Retinal pigment epithelial cell (primary cell): Measurements from ENCODE around the gene MAD1L1.
A peak's percentile ranks its signal among the peaks of the same experiment; 100 is the strongest.

ENCODE experiments used
- DNase-seq: peaks from one replicate; pipeline ENCODE4 v3.0.0-alpha.2; 2010; ENCODE audit warnings: low read depth
- H3K4me3 ChIP-seq: 2 replicates; pipeline ENCODE4 v1.5.1; 2011; ENCODE audit warnings: mild to moderate bottlenecking, low read length, control low read depth, moderate library complexity
- CTCF ChIP-seq: conservative IDR thresholded peaks from 2 replicates; pipeline ENCODE4 v1.5.1; 2011; ENCODE audit warnings: low read depth, low read length, control low read depth, inconsistent platforms

The MAD1L1 gene

GRCh38 chr7:1902231-1902855, 330.4 kb downstream of the MAD1L1 start:
- no peak for TF ChIP-seq CTCF
- no peak for DNase-seq
- no peak overlapping the region for H3K4me3 ChIP-seq

GRCh38 chr7:1901431-1902210, 331.1 kb downstream of the MAD1L1 start:
- TF ChIP-seq CTCF: no peak
- DNase-seq: no peak
- H3K4me3 ChIP-seq: no peak overlapping the region

- TF ChIP-seq CTCF: no peak
- H3K4me3 ChIP-seq: no peak overlapping the region
- no peak for DNase-seq
Observed at GRCh38 chr7:1900847-1901246, 331.9 kb downstream of the MAD1L1 start.

- no peak overlapping the region for H3K4me3 ChIP-seq
- DNase-seq: no peak
- TF ChIP-seq CTCF: no peak
Observed at GRCh38 chr7:1899951-1900762, 332.6 kb downstream of the MAD1L1 start.

- H3K4me3 ChIP-seq: no peak overlapping the region
- TF ChIP-seq CTCF: no peak
- peak; percentile 48 for DNase-seq
Observed at GRCh38 chr7:1899196-1899595, 333.5 kb downstream of the MAD1L1 start.

GRCh38 chr7:1898628-1899185, 334.0 kb downstream of the MAD1L1 start:
- DNase-seq: no peak
- TF ChIP-seq CTCF: no peak
- H3K4me3 ChIP-seq: no peak overlapping the region
